ENCODE measurements around the gene P2RY13. TPM values are rescaled to one million over a fixed set of nuclear protein-coding genes. Genes with fewer than 3 reads are reported as not detected.

Gene P2RY13
- total RNA-seq, 2 donors from 2014 or later, result not detected

GRCh38 chr3:151307583-151308488 is 21.5 kb downstream of the P2RY13 start:
- no peaks in the 10 kb centered on the region for H3K36me3 ChIP-seq (ENCODE audit: control insufficient read depth, insufficient read depth, low read length)
- no peak for DNase-seq
- H3K4me3 ChIP-seq (ENCODE audit: low read length), result no peak overlapping the region
- no peak for TF ChIP-seq CTCF (conservative IDR thresholded peaks at IDR 0.05)
- H3K27me3 Mint-ChIP-seq (ENCODE audit: insufficient read depth), result no peaks in the 10 kb centered on the region
- H3K4me1 Mint-ChIP-seq, result peaks cover 39% of the 10 kb centered on the region
- H3K27me3 ChIP-seq (ENCODE audit: control insufficient read depth, insufficient read depth, low read length, poor library complexity, severe bottlenecking), result no peaks in the 10 kb centered on the region
- H3K4me1 ChIP-seq (ENCODE audit: control insufficient read depth, insufficient read depth, low read length), result peaks cover 10% of the 10 kb centered on the region
- H3K4me3 Mint-ChIP-seq, result no peak overlapping the region
- H3K27ac ChIP-seq (ENCODE audit: low read depth, low read length), result no peak overlapping the region
- H3K9me3 Mint-ChIP-seq, result no peaks in the 10 kb centered on the region
- WGBS, 2 experiments (ENCODE audit: insufficient coverage in 1 of 2, insufficient read length in 1 of 2), result 100% methylated on average over 1 of the region's 1 CpG; no CpG with 5 or more reads in 1 of the 2 experiments
- no peak overlapping the region for H3K9ac ChIP-seq (ENCODE audit: extremely low read depth, low read length, poor library complexity, severe bottlenecking)
- peak overlapping the region; percentile 41 for H3K27ac Mint-ChIP-seq
- H3K9me3 ChIP-seq (ENCODE audit: control insufficient read depth, low read length), result no peaks in the 10 kb centered on the region
- H3K36me3 Mint-ChIP-seq (ENCODE audit: low read depth), result no peaks in the 10 kb centered on the region

GRCh38 chr3:151307131-151307530 is 22.2 kb downstream of the P2RY13 start:
- DNase-seq, result no peak
- H3K4me3 ChIP-seq (ENCODE audit: low read length), result no peak overlapping the region
- Mint-ChIP-seq H3K9me3 (no peaks in the 10 kb centered on the region), H3K4me1 (peaks cover 37% of the 10 kb centered on the region), H3K4me3 (no peak overlapping the region), H3K36me3 (ENCODE audit: low read depth) (no peaks in the 10 kb centered on the region), H3K27ac (no peak overlapping the region), H3K27me3 (ENCODE audit: insufficient read depth) (no peaks in the 10 kb centered on the region)
- H3K27me3 ChIP-seq (ENCODE audit: control insufficient read depth, insufficient read depth, low read length, poor library complexity, severe bottlenecking), result no peaks in the 10 kb centered on the region
- no peaks in the 10 kb centered on the region for H3K36me3 ChIP-seq (ENCODE audit: control insufficient read depth, insufficient read depth, low read length)
- H3K9me3 ChIP-seq (ENCODE audit: control insufficient read depth, low read length), result no peaks in the 10 kb centered on the region
- H3K4me1 ChIP-seq (ENCODE audit: control insufficient read depth, insufficient read depth, low read length), result peaks cover 10% of the 10 kb centered on the region
- TF ChIP-seq CTCF (conservative IDR thresholded peaks at IDR 0.05), result no peak
- H3K27ac ChIP-seq (ENCODE audit: low read depth, low read length), result no peak overlapping the region
- H3K9ac ChIP-seq (ENCODE audit: extremely low read depth, low read length, poor library complexity, severe bottlenecking), result no peak overlapping the region

- H3K27me3 ChIP-seq (ENCODE audit: control insufficient read depth, insufficient read depth, low read length, poor library complexity, severe bottlenecking), result no peaks in the 10 kb centered on the region
- peaks cover 37% of the 10 kb centered on the region for H3K4me1 Mint-ChIP-seq
- H3K27ac Mint-ChIP-seq, result peak overlapping the region; percentile 93
Observed at GRCh38 chr3:151306168-151306810, 23.1 kb downstream of the P2RY13 start.

More at GRCh38 chr3:151306168-151306810, 23.1 kb downstream of the P2RY13 start:
- no peak overlapping the region for H3K4me3 Mint-ChIP-seq
- 84 to 95% methylated on average over 2 to 6 of the region's 6 CpGs for WGBS, 2 experiments (ENCODE audit: insufficient coverage in 1 of 2, insufficient read length in 1 of 2)
- Histone ChIP-seq H3K4me1 (ENCODE audit: control insufficient read depth, insufficient read depth, low read length) (peaks cover 10% of the 10 kb centered on the region), H3K27ac (ENCODE audit: low read depth, low read length) (no peak overlapping the region), H3K4me3 (ENCODE audit: low read length) (no peak overlapping the region), H3K9ac (ENCODE audit: extremely low read depth, low read length, poor library complexity, severe bottlenecking) (no peak overlapping the region), H3K36me3 (ENCODE audit: control insufficient read depth, insufficient read depth, low read length) (no peaks in the 10 kb centered on the region), H3K9me3 (ENCODE audit: control insufficient read depth, low read length) (no peaks in the 10 kb centered on the region)
- no peaks in the 10 kb centered on the region for H3K36me3 Mint-ChIP-seq (ENCODE audit: low read depth)
- no peaks in the 10 kb centered on the region for H3K27me3 Mint-ChIP-seq (ENCODE audit: insufficient read depth)
- H3K9me3 Mint-ChIP-seq, result no peaks in the 10 kb centered on the region
- no peak for TF ChIP-seq CTCF (conservative IDR thresholded peaks at IDR 0.05)
- peak; percentile 60 for DNase-seq

Measured in endodermal cell (in vitro differentiated cells).